Dermis blood vessel endothelial cell (primary cell): ENCODE data around the gene IFT57. TPM values are rescaled to one million over a fixed set of nuclear protein-coding genes. Genes with fewer than 3 reads are reported as not detected.
A peak's percentile ranks its signal among the peaks of the same experiment; 100 is the strongest.

ENCODE experiments used
- DNase-seq: peaks from one replicate; pipeline ENCODE4 v3.0.0; 2010
- total RNA-seq: library from RNA; depleted of rRNA; stranded (reverse); fragments of >200 nt; gene quantifications from 2 replicates; pipeline ENCODE4 v1.2.3, GENCODE V29; 2014

IFT57 gene
- total RNA-seq, 1 donor from 2014 or later: 25.7 TPM

DNA sequence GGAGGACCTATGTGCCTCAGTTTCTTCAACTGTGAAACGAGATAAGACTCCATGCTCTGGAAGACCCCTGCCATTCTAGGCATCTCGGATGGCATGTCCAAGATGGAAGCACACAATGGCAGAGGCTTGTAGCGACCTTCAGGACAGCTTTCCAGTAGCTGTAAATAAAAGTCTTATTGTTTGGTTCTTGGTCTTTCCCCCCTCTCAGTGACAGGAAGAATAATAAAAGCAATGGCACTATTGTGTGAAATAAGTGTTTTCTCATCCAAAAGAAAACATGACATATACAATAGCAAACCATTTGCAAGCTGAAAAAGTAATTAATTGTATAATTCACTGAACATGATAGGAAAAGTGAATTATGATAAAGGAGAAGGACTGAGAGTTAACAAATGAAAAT, 98.9 kb downstream of the IFT57 start:
- peak; percentile 5 for DNase-seq

- DNase-seq: no peak
Measured at GRCh38 chr3:108122276-108122675, 99.9 kb downstream of the IFT57 start.

GRCh38 chr3:108119398-108120104, 102.7 kb downstream of the IFT57 start:
- no peak for DNase-seq

GRCh38 chr3:108118038-108118768, 104.0 kb downstream of the IFT57 start:
- DNase-seq: no peak

- DNase-seq: no peak
Measured at GRCh38 chr3:108117241-108117775, 104.9 kb downstream of the IFT57 start.

GRCh38 chr3:108114423-108115065, 107.7 kb downstream of the IFT57 start:
- DNase-seq: no peak

DNA sequence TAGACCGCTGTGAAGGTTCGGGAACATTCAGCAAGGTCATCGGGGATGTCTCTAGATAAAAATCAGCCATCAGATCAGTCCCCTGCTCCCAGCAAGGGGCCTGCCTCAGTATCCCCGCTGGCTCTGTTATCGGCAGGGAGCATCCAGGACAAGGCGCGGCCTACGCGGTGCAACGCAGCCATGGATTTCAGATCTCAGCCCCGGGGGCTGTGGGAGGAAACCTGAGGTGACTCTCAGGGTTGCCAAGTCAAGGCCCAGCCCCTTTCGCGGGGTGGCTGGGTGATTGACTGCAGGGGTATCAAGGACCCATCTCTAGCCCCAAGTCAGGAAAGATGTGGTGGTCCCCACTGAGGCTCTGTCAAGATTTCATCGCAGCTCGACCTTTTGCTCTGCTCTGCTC, 108.2 kb downstream of the IFT57 start:
- DNase-seq: no peak

DNA sequence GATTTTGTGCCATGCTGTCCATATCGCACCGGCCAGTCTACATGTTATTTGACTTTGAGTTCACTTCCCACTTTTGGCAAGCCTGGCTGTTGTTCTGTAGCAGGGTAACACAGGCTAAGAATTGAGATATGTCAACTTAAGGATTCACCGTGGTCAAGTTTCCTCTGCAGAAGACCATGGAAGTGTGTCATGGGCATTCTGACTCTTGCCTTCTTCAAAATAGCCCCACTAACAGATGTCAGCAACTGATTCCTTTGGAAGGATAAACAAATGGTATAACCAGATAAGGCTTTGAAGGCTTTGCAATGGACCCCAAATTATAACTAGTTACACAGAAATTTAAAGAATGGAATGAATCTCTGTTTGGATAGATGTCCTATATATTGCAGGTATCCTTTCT, 111.3 kb downstream of the IFT57 start:
- DNase-seq: no peak

Other genes with a start within 250 kb of the IFT57 start
- 85.6 and 113 TPM in 2 replicates for gene CD47, start 131.4 kb downstream of the IFT57 start, total RNA-seq
- gene HHLA2, start 74.1 kb upstream of the IFT57 start, total RNA-seq: under 0.01 TPM in 1 of 2 replicates, not detected in the other